ENCODE results near the gene MKRN2OS. TPM values are rescaled to one million over a fixed set of nuclear protein-coding genes. Genes with fewer than 3 reads are reported as not detected.

Gene MKRN2OS
- total and polyA plus RNA-seq, 10 of the 15 experiments (the other 5 are each of a cell fraction or from before 2014, with no cell fraction given): 0.20 to 1.0 (median 0.40) TPM; not detected in 4

DNA sequence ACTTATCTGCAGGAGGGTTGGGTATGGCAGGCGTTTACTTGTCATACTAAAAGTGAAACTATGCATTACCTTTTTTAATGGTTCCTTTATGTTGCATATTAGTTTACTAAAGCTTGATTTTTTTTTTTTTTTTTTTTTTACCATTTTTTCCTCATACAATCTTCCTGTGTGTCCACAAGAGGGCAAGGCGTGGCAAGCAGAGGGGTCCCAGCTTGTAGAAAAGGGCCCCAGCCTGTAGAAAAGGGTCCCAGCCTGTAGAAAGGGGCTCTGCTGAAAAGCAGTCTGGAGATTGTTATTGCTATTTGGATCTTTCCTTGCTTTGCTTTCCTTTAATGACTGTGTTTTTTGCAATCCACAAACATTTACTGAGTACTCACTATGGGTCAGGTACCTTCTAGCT is 33.4 kb upstream of the MKRN2OS start:
- BruUV-seq (replicated peaks): no TSS peak
- ChIA-PET CTCF (interaction anchor here (0.7 to 1.5 kb wide), 7 partner anchors 9 to 176 kb away, joined by 3 to 7 read pairs (median 3); no protein-coding TSS in a partner anchor), SMC1A (ENCODE audit: uncharacterized antibody, unreplicated experiment) (interaction anchor here (0.7 to 0.9 kb wide), 3 partner anchors 18 to 85 kb away, joined by 3 to 4 read pairs (median 4); partner anchors contain the start of gene RAF1), RAD21 (ENCODE audit: unreplicated experiment) (interaction anchor here (0.6 to 1.5 kb wide), 3 partner anchors 11 to 95 kb away, joined by 3 to 4 read pairs (median 3); partner anchors contain the start of gene TSEN2), POLR2A (interaction anchor here (0.6 to 1.0 kb wide), 3 partner anchors 9 to 308 kb away, joined by 3 to 13 read pairs (median 4); no protein-coding TSS in a partner anchor)
- H3K9ac ChIP-seq (ENCODE audit: control insufficient read depth, insufficient read depth, low read length): no peak overlapping the region
- intact Hi-C loops (cut with micrococcal nuclease; ENCODE audit: unreplicated experiment): no loop called here
- no peaks in the 10 kb centered on the region for H4K20me1 ChIP-seq (ENCODE audit: control insufficient read depth, insufficient read depth)
- no peak for FAIRE-seq
- DNase-seq (ENCODE audit: low read depth, low spot score): no peak
- no peak overlapping the region for H3K4me2 ChIP-seq (ENCODE audit: control insufficient read depth, insufficient read depth)
- no peaks in the 10 kb centered on the region for H3K79me2 ChIP-seq (ENCODE audit: control insufficient read depth, insufficient read depth, low read length)
- H3K27ac ChIP-seq (ENCODE audit: control insufficient read depth, insufficient read depth): no peak overlapping the region
- H3K4me3 ChIP-seq: no peak overlapping the region
- TF ChIP-seq ZNF207 (IDR thresholded peaks at IDR 0.05; ENCODE audit: borderline replicate concordance) (no peak), KAT2A (conservative IDR thresholded peaks at IDR 0.05; ENCODE audit: control insufficient read depth, low read depth, low read length) (no peak)
- TF ChIP-seq, protein P1, sequence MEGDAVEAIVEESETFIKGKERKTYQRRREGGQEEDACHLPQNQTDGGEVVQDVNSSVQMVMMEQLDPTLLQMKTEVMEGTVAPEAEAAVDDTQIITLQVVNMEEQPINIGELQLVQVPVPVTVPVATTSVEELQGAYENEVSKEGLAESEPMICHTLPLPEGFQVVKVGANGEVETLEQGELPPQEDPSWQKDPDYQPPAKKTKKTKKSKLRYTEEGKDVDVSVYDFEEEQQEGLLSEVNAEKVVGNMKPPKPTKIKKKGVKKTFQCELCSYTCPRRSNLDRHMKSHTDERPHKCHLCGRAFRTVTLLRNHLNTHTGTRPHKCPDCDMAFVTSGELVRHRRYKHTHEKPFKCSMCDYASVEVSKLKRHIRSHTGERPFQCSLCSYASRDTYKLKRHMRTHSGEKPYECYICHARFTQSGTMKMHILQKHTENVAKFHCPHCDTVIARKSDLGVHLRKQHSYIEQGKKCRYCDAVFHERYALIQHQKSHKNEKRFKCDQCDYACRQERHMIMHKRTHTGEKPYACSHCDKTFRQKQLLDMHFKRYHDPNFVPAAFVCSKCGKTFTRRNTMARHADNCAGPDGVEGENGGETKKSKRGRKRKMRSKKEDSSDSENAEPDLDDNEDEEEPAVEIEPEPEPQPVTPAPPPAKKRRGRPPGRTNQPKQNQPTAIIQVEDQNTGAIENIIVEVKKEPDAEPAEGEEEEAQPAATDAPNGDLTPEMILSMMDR (IDR thresholded peaks at IDR 0.05 in 2 of 3, conservative IDR thresholded peaks at IDR 0.05 in 1 of 3; ENCODE audit: control insufficient read depth in 2 of 3, extremely low read depth in 1 of 3, insufficient read depth in 1 of 3, low read depth in 3 of 3, low read length in 3 of 3): 0 out of 6 replicates have a peak, but pooled peaks of 2 of the 3 experiments have one; percentile 8 to 12
- H3K4me1 ChIP-seq (ENCODE audit: control insufficient read depth, insufficient read depth, low read length): no peaks in the 10 kb centered on the region
- 30% methylated on average over 2 of the region's 2 CpGs for WGBS (ENCODE audit: insufficient coverage, insufficient replicate concordance, low lambda C conversion rate, missing lambda C conversion rate)
- H2AFZ ChIP-seq (ENCODE audit: control insufficient read depth, low read depth, low read length): no peak overlapping the region
- H3K36me3 ChIP-seq (ENCODE audit: control insufficient read depth in 2 of 2, insufficient read depth in 2 of 2, low read length in 1 of 2): peaks cover 26 to 65% of the 10 kb centered on the region in 2 experiments
- H3K27me3 ChIP-seq (replicated peaks in 1 of 2; ENCODE audit: control insufficient read depth in 2 of 2, insufficient read depth in 2 of 2, low read length in 1 of 2): no peaks in the 10 kb centered on the region
- in situ Hi-C loops (cut with MboI): no loop called here
- no peaks in the 10 kb centered on the region; the same call in 2 of the 3 replicates for H3K9me3 ChIP-seq (replicated peaks; ENCODE audit: control insufficient read depth, insufficient read depth, low read length)
- no peak for ATAC-seq

DNA sequence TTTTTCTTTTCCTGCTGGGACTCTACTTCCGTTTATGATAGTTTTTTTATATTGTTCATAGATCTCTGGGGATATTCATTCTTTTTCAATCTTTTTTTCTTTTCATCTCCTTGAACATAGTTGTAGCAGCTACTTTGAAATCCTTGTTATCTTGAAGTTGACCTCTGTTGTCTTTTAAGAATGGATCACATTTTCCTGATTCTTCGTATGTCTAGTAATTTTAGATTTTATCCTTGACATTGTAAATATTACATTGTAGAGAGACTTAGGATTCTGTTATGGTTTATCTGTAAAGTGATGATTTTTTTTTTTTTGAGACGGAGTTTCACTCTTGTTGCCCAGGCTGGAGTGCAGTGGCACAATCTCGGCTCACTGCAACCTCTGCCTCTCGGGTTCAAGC is 32.1 kb upstream of the MKRN2OS start:
- ATAC-seq: no peak
- no peaks in the 10 kb centered on the region for H3K27me3 ChIP-seq (replicated peaks in 1 of 2; ENCODE audit: control insufficient read depth in 2 of 2, insufficient read depth in 2 of 2, low read length in 1 of 2)
- no peaks in the 10 kb centered on the region; the same call in 2 of the 3 replicates for H3K9me3 ChIP-seq (replicated peaks; ENCODE audit: control insufficient read depth, insufficient read depth, low read length)
- FAIRE-seq: no peak
- H4K20me1 ChIP-seq (ENCODE audit: control insufficient read depth, insufficient read depth): no peaks in the 10 kb centered on the region
- intact Hi-C loops (cut with micrococcal nuclease; ENCODE audit: unreplicated experiment): no loop called here
- POLR2A ChIA-PET: no interaction called here
- SMC1A ChIA-PET (ENCODE audit: uncharacterized antibody, unreplicated experiment): interaction anchor here (1.0 kb wide), 1 partner anchor 21 kb away, joined by 3 read pairs; the partner anchor contains the start of gene MKRN2
- H2AFZ ChIP-seq (ENCODE audit: control insufficient read depth, low read depth, low read length): no peak overlapping the region
- 84% methylated on average over 4 of the region's 5 CpGs for WGBS (ENCODE audit: insufficient coverage, insufficient replicate concordance, low lambda C conversion rate, missing lambda C conversion rate)
- H3K36me3 ChIP-seq (ENCODE audit: control insufficient read depth in 2 of 2, insufficient read depth in 2 of 2, low read length in 1 of 2): peaks cover 23 to 57% of the 10 kb centered on the region in 2 experiments
- in situ Hi-C loops (cut with MboI): no loop called here
- RAD21 ChIA-PET (ENCODE audit: unreplicated experiment): interaction anchor here (1.5 kb wide), 1 partner anchor 93 kb away, joined by 3 read pairs; the partner anchor contains the start of gene TSEN2
- no peaks in the 10 kb centered on the region for H3K4me1 ChIP-seq (ENCODE audit: control insufficient read depth, insufficient read depth, low read length)
- DNase-seq (ENCODE audit: low read depth, low spot score): no peak
- H3K9ac ChIP-seq (ENCODE audit: control insufficient read depth, insufficient read depth, low read length): no peak overlapping the region
- no TSS peak for BruUV-seq (replicated peaks)
- no peaks in the 10 kb centered on the region for H3K79me2 ChIP-seq (ENCODE audit: control insufficient read depth, insufficient read depth, low read length)
- CTCF ChIA-PET: interaction anchor here (0.9 kb wide), 1 partner anchor 36 kb away, joined by 3 read pairs; no protein-coding TSS in a partner anchor
- no peak overlapping the region for H3K4me2 ChIP-seq (ENCODE audit: control insufficient read depth, insufficient read depth)
- H3K27ac ChIP-seq (ENCODE audit: control insufficient read depth, insufficient read depth): no peak overlapping the region
- H3K4me3 ChIP-seq: no peak overlapping the region
- TF ChIP-seq WRNIP1 (IDR thresholded peaks at IDR 0.05; ENCODE audit: borderline replicate concordance, low read depth, low read length) (no peak), TAF1 (IDR thresholded peaks at IDR 0.05; ENCODE audit: borderline replicate concordance, low read depth, low read length) (no peak), POLR2A (IDR thresholded peaks at IDR 0.05; ENCODE audit: low read depth, low read length) (no peak), PAX8 (IDR thresholded peaks at IDR 0.05) (no peak), EZH2 (IDR thresholded peaks at IDR 0.05; ENCODE audit: borderline replicate concordance, control insufficient read depth, low read depth, low read length) (no peak), NFIC (IDR thresholded peaks at IDR 0.05; ENCODE audit: low read depth, low read length) (no peak)
- TF ChIP-seq, protein P2, sequence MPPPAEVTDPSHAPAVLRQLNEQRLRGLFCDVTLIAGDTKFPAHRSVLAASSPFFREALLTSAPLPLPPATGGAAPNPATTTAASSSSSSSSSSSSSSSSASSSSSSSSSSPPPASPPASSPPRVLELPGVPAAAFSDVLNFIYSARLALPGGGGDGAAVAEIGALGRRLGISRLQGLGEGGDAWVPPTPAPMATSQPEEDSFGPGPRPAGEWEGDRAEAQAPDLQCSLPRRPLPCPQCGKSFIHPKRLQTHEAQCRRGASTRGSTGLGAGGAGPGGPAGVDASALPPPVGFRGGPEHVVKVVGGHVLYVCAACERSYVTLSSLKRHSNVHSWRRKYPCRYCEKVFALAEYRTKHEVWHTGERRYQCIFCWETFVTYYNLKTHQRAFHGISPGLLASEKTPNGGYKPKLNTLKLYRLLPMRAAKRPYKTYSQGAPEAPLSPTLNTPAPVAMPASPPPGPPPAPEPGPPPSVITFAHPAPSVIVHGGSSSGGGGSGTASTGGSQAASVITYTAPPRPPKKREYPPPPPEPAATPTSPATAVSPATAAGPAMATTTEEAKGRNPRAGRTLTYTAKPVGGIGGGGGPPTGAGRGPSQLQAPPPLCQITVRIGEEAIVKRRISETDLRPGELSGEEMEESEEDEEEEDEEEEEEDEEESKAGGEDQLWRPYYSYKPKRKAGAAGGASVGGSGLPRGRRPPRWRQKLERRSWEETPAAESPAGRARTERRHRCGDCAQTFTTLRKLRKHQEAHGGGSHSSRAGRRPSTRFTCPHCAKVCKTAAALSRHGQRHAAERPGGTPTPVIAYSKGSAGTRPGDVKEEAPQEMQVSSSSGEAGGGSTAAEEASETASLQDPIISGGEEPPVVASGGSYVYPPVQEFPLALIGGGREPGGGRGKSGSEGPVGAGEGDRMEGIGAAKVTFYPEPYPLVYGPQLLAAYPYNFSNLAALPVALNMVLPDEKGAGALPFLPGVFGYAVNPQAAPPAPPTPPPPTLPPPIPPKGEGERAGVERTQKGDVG (CRISPR knock-in tag; IDR thresholded peaks at IDR 0.05): no peak
